Measurements from ENCODE around the gene PGAM2.

PGAM2 gene

DNA sequence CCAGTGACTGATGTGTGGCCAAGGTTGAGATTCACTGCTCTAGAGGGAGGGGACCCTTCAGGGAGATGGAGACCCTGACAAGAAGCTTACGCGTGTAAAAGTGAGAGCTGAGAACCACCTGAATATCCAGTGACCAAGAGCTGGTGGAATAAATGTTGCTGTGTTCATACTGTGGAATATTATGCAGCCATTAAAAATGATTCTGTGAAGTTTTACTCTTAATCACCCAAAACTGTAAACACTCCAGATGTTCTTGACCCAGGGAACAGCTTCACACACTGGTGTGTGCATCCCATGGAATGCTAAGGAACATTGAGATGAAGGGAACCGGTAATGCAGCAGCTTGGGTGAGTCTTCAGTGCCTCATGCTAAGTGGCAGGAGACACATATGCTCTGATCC lies 21.3 kb upstream of the PGAM2 start:
- Histone ChIP-seq H3K4me3 (ENCODE audit: low read depth in 1 of 2, low read length in 1 of 2) (no peak overlapping the region), H3K9me3 (no peaks in the 10 kb centered on the region), H3K27ac (no peak overlapping the region), H3K36me3 (no peaks in the 10 kb centered on the region), H3K27me3 (peaks cover 4% of the 10 kb centered on the region), H3K4me1 (ENCODE audit: control insufficient read depth in 1 of 2, insufficient read depth in 1 of 2, low read depth in 1 of 2, low read length in 1 of 2) (peaks cover 10 to 12% of the 10 kb centered on the region in 2 experiments)
- TF ChIP-seq CTCF (IDR thresholded peaks at IDR 0.05) = no peak

DNA sequence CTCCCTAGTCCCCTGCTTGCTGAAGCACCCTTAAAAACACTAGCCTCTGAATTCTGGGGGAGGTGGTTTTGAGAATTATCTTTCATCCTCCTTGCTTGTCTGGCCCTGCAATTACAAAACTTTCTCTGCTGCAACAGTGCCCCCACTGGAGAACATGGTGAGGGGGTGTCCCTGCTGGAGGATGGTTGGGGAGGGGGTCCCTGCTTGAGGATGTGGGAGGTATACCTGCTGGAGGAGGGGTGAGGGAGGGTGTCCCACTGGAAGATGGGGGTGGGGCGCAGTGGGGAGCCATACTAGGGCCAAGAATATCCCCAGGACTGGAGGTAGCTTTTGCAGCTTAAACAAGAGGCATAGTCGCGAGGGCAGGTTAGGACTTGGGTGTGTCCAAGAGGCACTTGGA lies 20.2 kb upstream of the PGAM2 start:
- Histone ChIP-seq H3K4me3 (ENCODE audit: low read depth in 1 of 2, low read length in 1 of 2) (no peak overlapping the region), H3K36me3 (peaks cover 3% of the 10 kb centered on the region), H3K9me3 (no peaks in the 10 kb centered on the region), H3K27ac (no peak overlapping the region), H3K4me1 (ENCODE audit: control insufficient read depth in 1 of 2, insufficient read depth in 1 of 2, low read depth in 1 of 2, low read length in 1 of 2) (peaks cover 19 to 21% of the 10 kb centered on the region in 2 experiments), H3K27me3 (peaks cover under 1% of the 10 kb centered on the region)
- TF ChIP-seq CTCF (IDR thresholded peaks at IDR 0.05) = no peak

- Histone ChIP-seq H3K4me3 (ENCODE audit: low read depth in 1 of 2, low read length in 1 of 2) (no peak overlapping the region), H3K27ac (no peak overlapping the region), H3K27me3 (no peaks in the 10 kb centered on the region), H3K9me3 (no peaks in the 10 kb centered on the region), H3K4me1 (ENCODE audit: control insufficient read depth in 1 of 2, insufficient read depth in 1 of 2, low read depth in 1 of 2, low read length in 1 of 2) (peaks cover 19 to 21% of the 10 kb centered on the region in 2 experiments), H3K36me3 (peaks cover 11% of the 10 kb centered on the region)
- no peak for TF ChIP-seq CTCF (IDR thresholded peaks at IDR 0.05)
These were observed 19.3 kb upstream of the PGAM2 start for GRCh38 chr7:44084701-44085100.

GRCh38 chr7:44083796-44084195 lies 18.4 kb upstream of the PGAM2 start:
- Histone ChIP-seq H3K4me1 (ENCODE audit: control insufficient read depth in 1 of 2, insufficient read depth in 1 of 2, low read depth in 1 of 2, low read length in 1 of 2) (peaks cover 19 to 21% of the 10 kb centered on the region in 2 experiments), H3K4me3 (ENCODE audit: low read depth in 1 of 2, low read length in 1 of 2) (no peak overlapping the region), H3K27ac (no peak overlapping the region)

GRCh38 chr7:44082541-44083207 lies 17.3 kb upstream of the PGAM2 start:
- peak overlapping the region; percentile 99 for H3K27ac ChIP-seq
- no peak for TF ChIP-seq CTCF (IDR thresholded peaks at IDR 0.05)

More at GRCh38 chr7:44083796-44084195, 18.4 kb upstream of the PGAM2 start:
- no peaks in the 10 kb centered on the region for H3K27me3 ChIP-seq
- H3K36me3 ChIP-seq = peaks cover 20% of the 10 kb centered on the region
- TF ChIP-seq CTCF (IDR thresholded peaks at IDR 0.05) = no peak
- H3K9me3 ChIP-seq = no peaks in the 10 kb centered on the region

More at GRCh38 chr7:44082541-44083207, 17.3 kb upstream of the PGAM2 start:
- Histone ChIP-seq H3K9me3 (no peaks in the 10 kb centered on the region), H3K4me3 (ENCODE audit: low read depth in 1 of 2, low read length in 1 of 2) (peak overlapping the region; percentile 75 to 86), H3K36me3 (peaks cover 31% of the 10 kb centered on the region), H3K4me1 (ENCODE audit: control insufficient read depth in 1 of 2, insufficient read depth in 1 of 2, low read depth in 1 of 2, low read length in 1 of 2) (peaks cover 19 to 21% of the 10 kb centered on the region in 2 experiments), H3K27me3 (no peaks in the 10 kb centered on the region)

Measured in neutrophil (primary cell).